Measurements from ENCODE around the gene TCF19.

DNA sequence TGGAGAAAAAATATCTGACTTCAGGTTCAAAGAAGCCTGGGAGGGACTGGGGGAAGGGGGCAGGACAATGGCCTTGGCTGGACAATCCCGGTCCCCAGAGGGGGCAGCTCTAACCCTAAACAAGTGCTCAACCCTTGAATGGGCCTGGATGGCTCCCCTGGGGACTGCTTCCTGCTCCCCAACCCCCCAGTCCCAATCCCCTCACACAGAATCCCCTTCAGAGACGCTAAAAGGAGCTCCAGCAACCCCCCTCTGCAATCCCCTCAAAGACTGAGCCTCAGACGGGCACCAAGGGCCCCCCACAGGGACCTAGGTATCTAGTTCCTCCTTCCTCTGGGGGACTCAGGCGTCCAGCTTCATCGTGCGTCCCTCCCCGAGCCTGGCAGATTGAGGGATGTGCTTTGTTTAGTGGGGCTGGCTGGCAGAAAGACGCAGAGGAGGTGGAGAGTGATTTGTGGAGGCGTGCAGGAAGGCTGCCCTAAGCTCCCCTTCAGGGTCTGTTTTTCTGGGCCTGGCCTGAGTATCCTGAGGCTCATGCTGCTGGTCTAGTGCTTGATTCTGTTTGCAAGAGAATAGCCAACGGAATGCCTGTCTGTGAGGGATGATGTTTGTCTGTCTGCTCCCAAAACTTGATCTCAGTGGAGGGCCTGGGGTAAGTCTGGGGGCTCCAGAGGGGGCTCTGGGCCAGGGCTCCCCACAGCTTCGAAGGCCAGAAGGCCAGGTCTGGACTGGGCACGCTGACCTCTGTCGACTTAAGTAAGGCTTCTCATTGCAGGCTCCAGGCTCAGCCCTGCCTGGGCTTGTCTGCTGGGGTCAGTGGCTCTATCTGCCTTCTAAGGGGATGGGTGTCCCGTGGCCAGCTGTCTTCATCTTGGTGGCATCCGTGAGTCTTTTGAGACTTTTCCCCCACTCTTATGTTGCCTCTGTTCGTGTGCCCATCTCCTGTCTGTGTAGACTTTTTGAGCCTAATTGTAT, 13.8 kb downstream of the TCF19 start:
- TF ChIP-seq GATA3 (IDR thresholded peaks at IDR 0.05; ENCODE audit: low read depth, low read length) (no peak), GATA2 (IDR thresholded peaks at IDR 0.05; ENCODE audit: low read depth, low read length) (no peak)
